OCI-LY3 (cell line): ENCODE results near the gene SNRPB2.

Source experiments
- CTCF ChIP-seq: fragments of 200-600, 300-600 bp; sonication (generic); IDR thresholded peaks from 2 replicates; pipeline ENCODE4 v1.5.1; 2014; ENCODE audit warnings: antibody characterized with exemption, low read length, low read depth
- EZH2phosphoT487 ChIP-seq: fragments of 200-600 bp; shearing (Covaris generic); IDR thresholded peaks from 2 replicates; pipeline ENCODE4 v1.6.1; 2018; ENCODE audit warnings: antibody characterized with exemption, mixed run types, low read depth

- no peak for TF ChIP-seq EZH2phosphoT487
- TF ChIP-seq CTCF: no peak
Measured at GRCh38 chr20:16760431-16761304, 30.8 kb downstream of the SNRPB2 start.
